GM19023 (cell line): ENCODE results near the gene WWC1.
"Not testable (repeated sequence)": the region's sequence is repeated elsewhere in the genome, so short reads cannot be mapped to it uniquely, and the experiment has no call there.

Source experiments
- ATAC-seq: cut with Tn5 transposase; IDR thresholded peaks from one replicate; pipeline ENCODE4 v1.9.1; 2021; ENCODE audit warnings: mild to moderate bottlenecking, moderate library complexity; ENCODE audit not compliant: unreplicated experiment

WWC1 gene

DNA sequence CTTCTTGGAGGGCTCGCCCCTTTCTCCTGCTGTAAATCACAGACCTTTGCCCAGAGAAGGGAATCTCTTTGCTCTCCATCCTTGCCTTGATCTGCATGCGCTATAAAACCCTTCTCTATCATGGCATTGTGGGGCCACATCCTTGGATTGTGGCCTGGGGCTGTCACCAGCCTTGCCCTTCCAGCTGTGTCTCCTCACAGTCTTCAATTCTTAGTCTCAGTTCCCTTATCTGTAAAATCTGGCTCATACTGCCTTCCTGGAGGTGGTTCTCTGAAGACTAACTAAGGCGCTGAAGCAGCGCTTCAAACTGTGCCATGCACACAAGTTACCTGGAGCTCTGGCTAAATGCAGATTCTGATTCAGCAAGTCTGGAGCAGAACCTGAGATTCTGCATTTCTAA lies 141.5 kb downstream of the WWC1 start:
- no peak for ATAC-seq

DNA sequence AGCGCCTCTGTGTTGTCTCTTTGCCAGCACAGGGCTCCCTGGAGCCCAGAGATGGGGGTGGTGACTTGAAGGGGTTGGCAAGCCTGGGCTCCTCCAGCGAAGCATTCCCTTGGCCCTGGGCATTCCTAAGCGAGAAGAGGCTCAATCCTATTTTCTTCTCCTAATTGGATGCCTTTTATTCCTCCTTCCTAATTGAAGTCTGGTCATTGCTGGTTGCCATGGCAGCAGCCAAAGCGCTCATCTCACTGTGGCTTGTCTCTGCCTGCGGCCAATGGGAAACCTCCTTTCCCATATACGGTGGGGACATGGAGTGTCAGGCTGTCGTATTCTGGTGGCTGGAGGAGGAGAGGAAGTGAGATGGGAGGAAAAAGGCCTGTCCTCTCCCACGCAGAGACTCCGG lies 142.6 kb downstream of the WWC1 start:
- no peak for ATAC-seq

DNA sequence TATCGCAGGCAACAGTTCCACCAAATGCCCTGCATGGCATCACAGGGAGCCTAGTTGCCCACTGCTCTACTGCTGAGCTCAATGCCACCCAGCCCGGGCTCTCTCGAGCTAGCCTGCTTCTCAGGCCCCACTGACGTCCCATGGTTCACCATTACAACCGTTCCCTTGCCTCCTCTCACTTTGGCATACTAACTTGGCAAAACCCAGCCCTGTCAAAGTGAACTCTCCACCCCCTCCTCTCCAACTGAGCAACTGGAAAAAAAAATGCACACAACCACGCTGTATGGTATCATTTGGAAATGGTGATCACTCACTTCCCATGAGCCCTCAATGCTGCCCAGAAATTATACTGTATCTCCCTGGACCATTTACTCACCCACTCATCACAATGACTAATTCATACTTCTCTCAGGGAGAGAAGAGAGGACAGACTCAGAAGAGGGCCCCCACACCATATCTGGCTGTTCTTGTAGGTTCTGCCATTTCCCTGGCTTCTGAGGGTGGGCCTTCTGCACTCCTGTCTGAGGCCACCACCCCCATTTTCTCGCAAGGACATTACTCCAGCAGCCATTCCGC lies 143.4 kb downstream of the WWC1 start:
- no peak for ATAC-seq

DNA sequence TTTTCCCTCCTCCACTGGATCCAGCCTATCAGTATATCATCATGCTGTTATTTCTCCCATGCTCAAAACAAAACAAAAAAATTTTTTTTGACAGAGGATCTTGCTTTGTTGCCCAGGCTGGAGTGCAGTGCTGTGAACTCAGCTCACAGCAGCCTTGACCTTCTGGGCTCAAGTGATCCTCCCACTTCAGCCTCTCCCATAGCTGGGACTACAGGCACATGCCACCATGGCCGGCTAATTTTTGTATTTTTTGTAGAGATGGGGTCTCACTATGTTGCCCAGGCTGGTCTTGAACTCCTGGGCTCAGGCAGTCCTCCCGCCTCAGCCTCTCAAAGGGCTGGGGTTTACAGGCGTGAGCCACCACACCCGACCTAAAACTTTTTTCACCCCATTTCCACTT lies 143.9 kb downstream of the WWC1 start:
- not testable (repeated sequence) for ATAC-seq

DNA sequence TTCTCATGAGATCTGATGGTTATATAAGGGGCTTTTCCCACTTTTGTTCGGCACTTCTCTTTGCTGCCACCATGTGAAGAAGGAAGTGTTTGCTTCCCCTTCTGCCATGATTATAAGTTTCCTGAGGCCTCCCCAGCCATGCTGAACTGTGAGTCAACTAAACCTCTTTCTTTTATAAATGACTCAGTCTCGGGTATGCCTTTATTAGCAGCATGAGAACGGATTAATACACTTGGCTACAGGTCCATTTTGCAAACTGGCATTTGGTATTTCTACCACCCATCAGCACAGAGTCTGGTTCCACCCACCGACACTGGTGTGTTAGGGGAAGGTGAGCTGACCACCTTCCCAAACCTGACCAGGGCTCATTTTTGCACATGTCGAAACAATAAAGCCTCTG lies 146.9 kb downstream of the WWC1 start:
- no peak for ATAC-seq

DNA sequence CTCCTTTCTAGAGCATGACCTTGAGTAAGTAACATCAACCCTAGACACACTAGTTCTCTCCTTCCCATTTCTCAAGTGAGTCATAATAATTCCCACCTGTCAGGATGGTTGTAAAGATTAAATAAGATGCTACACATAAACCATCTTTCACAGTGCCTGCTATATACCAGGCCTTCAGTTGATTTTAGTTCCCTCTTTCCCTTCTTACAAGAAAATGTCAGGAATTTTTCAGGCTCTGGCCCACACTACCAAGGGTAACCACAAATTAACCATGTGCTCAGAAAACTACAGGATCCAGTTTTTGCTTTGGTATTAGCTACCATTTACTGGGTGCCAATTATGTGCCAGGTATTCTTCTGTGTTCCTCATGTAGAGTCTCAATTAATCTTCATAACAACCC lies 152.1 kb downstream of the WWC1 start:
- no peak for ATAC-seq

DNA sequence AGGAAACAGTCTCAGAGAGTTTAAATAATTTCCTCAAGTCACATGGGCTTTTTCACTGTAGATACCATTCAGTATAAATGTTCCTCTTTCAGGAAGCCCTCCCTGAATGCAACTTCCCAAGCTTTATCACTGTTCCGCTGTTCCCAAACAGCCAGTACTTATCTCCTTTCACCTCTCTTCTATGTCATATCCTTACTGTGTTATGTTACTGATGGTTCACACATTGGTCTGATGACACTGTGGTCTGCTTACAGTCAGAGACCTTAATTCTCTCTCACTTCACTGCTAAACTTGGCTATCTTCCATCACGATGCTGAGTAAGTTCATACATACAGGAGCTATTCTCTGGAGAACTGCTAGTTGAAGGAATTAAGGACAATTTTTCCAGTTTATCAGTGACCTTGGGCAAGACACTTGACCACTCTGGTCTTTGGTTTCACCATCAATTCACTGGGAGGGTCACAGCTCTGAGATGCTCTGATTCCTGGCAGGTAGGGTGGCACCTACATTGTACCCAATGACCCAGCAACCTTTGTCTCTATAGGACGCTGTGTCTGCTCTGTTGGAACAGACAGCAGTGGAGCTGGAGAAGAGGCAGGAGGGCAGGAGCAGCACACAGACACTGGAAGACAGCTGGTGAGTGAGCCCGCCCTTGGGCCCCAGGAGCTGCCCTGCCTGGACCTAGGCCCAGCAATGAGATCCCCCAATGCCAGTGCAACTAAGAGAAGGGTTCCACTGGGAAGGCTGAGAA lies 152.7 kb downstream of the WWC1 start:
- no peak for ATAC-seq

DNA sequence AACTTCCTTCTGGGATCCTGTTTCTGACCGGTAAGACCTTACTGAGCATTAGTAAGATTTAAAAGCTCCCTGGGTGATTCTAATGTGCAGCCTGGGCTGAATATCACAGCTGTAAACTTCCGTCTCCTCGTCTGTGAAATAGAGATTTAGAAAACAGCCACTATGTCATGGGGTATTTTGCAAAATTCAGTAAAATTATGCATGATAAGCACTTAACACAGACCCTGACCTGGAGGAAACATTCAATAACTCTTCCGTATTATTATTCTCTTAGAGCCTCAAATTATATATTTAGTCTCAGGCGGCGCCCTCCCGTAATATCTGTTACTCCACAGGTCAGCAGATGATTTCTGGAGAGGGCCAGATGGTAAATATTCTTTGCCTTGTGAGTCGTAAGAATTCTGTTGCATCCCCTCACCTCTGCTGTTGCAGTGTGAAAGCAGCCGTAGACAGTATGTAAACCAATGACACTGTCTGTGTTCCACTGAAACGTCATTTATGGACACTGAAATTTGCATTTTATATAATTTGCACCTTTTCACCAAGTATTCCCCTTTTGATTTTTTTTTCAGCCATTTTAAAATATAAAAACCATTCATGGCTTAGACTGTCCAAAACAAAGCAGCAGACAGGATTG lies 155.7 kb downstream of the WWC1 start:
- ATAC-seq = no peak

DNA sequence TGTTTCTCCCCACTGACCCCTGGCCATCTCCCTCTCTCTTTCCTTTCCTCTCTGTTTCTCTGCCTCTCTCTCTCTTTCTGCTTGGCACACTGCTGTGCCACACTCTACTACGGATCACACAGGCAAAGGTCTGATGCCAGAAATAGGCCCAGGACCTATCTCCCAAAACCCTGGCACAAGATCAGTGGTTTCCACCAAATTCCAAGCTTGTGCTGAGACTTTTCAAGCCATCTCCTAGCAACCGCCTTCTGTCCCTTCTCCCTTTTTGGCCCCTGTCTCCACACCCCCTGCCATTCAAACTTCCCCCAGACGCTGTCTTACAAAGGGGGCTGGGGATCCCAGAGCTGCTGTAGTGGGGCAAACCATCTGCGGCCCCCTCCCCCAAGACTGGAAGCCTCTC lies 156.4 kb downstream of the WWC1 start:
- ATAC-seq = no peak

DNA sequence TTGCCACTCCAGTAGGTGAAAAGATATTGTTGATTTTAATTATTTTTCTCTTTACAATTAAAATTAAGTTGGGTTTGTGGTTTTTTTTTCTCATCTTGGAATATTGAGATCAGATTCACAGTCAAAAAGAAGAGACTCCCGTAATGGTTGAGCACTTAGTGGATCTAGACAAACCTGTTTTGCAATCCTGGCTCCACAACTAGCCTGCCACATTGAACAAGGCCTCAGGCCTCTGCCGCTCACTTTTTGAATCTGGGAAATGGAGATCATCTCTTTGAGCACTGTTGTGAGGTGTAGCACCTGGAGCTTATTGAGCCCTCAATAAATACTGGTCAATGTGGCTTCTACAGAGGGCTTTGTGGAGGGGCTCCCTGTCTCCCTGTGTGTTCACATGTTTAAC lies 157.7 kb downstream of the WWC1 start:
- no peak for ATAC-seq

DNA sequence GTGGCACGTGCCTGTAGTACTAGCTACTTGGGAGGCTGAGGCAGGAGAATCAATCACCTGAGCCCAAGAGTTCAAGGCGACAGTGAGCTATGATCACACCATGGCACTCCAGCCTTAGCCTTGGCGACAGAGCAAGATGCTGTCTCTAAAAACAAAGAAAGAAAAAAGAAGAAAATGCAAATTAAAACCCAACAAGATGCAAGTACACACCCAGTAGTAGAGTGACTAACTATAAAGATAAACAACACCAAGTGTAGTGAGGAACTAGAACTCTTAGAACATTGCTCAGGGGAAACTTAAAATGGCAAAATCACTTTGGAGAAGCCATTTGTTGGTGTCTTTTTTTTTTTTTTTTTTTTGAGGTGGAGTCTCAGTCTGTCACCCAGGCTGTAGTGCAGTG lies 160.1 kb downstream of the WWC1 start:
- ATAC-seq = no peak

DNA sequence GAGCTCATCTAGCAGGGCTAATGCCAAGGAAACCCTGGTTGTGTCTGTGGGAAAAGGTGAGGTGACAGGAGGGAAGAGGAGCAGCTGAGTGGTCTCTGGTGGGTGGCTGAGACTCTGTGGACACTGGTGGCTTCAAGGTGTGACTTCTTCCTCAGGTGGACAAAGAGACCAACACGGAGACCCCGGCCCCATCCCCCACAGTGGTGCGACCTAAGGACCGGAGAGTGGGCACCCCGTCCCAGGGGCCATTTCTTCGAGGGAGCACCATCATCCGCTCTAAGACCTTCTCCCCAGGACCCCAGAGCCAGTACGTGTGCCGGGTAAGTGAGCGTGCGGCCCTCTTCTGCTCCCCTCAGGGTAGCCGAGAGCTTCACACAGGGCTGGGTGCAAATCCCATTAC lies 163.8 kb downstream of the WWC1 start:
- ATAC-seq = no peak

DNA sequence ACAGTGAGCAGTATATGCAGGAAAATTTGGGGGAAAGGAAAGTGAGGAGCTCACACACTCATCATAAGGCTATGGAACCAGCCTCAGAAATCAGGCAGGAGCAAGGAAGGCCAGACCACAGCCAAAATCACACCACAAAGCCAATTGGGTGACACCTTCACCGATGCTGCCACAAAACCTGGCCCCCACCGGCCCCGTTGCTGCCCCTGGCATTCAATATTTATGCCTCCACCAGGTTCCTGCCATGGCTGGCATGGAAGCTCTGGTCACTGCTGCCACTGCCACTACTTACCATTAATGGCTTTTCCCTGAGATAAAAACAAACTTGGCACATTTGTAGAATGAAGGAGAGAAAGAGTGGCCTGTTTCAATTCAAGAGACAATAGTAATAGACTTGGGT lies 166.1 kb downstream of the WWC1 start:
- ATAC-seq = no peak

DNA sequence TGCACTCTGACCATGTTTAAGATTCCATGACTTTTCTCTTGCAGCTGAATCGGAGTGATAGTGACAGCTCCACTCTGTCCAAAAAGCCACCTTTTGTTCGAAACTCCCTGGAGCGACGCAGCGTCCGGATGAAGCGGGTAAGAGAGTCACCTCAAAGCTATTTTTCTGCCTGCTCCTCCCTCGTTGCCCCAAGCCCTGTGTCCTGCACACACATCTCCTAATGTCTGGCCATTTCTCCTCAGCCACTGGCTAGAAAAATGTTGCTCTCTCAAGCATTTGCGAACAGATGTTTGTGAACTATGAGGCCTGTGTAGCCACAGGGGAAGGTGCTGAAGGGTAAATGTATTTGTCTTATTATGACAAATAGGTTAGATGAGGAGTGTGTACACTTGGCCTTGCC lies 169.2 kb downstream of the WWC1 start:
- no peak for ATAC-seq

DNA sequence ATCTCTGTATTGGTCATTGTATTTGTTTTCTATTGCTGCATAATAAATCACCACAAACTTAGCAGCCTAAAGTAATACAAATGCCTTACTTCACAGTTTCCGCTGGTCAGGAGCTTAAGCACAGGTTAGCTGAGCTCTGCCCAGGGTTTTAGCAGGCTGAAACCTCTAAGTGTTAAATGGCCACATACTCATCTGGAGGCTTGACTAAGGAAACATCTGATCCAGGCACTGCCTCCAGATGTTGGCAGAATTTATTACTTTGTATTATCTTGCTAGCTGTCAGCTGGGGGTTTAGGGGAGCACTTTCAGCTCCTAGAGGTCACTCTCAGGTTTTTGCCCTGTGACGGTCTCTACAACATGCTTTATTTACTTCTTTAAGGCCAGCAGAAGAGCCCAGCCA lies 171.6 kb downstream of the WWC1 start:
- no peak for ATAC-seq

DNA sequence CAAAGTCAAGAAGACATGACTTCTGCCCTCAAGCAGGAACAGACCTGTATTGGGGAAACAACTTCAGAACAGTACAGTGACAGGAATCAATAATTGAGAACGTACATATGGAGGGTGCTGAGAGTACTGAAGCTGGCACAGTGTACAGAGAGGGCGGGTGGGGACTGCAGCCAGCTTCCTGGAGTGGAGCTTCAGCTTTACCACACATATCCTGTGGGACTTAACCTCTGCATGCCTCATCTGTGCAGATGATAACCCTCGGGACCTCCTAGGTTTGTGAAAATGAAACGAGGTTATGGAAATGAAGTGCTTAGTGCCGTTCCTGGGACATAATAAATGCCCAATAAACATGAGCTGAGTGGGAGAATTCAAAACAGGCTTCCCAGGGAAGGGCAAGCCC lies 172.8 kb downstream of the WWC1 start:
- no peak for ATAC-seq

DNA sequence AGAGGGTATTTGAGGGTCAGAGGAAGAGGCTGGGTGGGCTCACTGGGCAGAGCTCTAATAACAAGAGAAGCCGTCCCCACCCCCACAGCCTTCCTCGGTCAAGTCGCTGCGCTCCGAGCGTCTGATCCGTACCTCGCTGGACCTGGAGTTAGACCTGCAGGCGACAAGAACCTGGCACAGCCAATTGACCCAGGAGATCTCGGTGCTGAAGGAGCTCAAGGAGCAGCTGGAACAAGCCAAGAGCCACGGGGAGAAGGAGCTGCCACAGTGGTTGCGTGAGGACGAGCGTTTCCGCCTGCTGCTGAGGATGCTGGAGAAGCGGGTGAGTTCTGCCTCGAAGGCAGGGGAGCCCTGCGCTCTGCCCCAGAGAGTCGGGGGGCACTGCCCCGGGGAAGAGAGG lies 173.2 kb downstream of the WWC1 start:
- ATAC-seq = no peak

DNA sequence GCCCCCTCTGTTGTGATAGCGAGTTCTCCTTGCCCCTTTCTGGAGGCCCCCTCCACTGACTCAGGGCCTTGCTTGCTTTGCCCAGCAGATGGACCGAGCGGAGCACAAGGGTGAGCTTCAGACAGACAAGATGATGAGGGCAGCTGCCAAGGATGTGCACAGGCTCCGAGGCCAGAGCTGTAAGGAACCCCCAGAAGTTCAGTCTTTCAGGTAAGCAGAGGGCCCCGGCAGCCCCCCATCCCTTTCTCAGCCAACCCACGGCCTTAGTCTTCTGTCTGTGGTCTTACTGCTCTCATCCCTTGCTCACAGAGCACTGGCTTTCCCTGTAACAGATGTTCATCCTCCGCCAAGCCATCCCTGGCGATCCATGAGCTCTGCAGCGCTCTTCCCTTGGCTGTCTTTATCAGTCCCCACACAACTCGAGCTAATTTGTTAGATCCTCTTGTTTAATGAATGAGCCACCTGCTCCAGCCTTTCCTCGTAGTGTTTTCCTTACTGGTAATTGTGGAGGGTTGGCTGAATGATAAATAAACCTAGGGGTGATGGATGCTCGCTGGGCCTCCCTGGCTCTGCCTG lies 176.4 kb downstream of the WWC1 start:
- no peak for ATAC-seq

DNA sequence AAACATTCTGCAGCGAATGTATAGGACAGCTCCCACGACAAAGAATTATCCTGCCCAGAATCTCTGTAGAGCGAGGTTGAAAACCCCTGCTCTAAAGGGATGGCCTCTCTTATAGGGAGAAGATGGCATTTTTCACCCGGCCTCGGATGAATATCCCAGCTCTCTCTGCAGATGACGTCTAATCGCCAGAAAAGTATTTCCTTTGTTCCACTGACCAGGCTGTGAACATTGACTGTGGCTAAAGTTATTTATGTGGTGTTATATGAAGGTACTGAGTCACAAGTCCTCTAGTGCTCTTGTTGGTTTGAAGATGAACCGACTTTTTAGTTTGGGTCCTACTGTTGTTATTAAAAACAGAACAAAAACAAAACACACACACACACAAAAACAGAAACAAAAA lies 177.4 kb downstream of the WWC1 start:
- no peak for ATAC-seq

DNA sequence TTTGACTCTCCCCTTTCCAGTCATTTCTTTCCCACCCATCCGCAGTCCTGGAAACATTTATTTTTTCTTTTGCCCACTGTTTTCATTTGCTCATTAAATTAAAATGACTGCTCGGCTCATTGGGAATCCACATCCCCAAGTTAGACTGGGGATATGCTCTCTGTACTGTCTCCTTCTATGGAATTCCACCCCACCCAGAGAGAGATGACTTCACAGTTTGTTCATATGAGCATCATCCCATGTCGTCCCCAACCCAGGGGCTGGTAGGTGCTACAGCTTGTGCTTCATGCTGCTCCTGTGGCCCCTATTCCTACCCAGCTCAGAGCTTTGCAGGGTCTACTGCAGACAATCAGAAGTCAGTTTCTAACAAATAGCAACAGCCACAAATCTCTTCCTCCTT lies 178.4 kb downstream of the WWC1 start:
- ATAC-seq = no peak

DNA sequence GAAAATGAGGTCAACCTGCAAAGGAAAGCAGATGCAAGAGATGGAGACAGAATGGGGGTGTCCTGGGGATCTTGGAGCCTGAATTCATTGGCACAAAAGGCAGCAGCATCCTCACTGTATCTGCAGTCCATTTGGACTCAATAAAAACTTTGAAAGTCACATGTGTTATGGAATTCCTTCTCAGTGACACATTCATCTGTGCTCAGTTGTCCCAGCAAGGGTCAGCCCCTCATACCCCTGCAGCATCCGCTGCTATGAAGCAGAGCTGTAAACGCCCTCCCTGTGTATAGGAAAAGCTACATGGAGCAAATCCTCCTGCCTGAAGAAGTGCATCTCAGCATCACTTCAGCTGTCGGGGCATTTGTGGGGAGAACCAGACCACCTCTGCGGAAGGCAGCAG lies 180.3 kb downstream of the WWC1 start:
- no peak for ATAC-seq

DNA sequence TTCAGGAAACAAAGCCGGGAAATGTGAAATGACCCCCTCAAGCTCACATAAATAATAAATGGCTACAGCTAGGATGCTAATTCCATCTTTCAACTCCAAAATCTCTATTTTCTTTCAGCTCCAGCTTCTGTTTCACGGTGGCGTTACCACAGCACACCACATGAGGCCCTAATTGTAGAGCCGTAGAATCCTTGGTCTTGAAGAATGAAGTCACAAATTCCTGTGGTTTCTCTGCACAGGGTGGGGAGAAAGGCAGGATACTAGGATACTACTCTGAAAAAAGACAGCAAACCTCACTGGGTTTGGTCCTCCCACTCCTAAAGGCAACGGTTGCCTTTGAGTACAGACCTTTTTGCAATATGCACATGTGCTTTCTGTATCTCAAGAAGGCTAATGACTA lies 180.9 kb downstream of the WWC1 start:
- no peak for ATAC-seq
